B cell (primary cell): ENCODE results near the gene SLC25A5. TPM values are rescaled to one million over a fixed set of nuclear protein-coding genes. Genes with fewer than 3 reads are reported as not detected.
A peak's percentile ranks its signal among the peaks of the same experiment; 100 is the strongest.

Experiments
- ATAC-seq: fragments of 200-7000 bp; cut with Tn5 transposase; one replicate; pipeline ENCODE4 v1.10.0; 2021; ENCODE audit warnings: low read depth, mild to moderate bottlenecking, moderate number of reproducible peaks, moderate library complexity
- CTCF ChIA-PET: fragments of 350-600 bp; sonication (Branson Sonifier 250); formaldehyde crosslinking; loops from one replicate; lab custom pipeline; 2021; ENCODE audit warnings: antibody characterized with exemption, inconsistent platforms; lab: Charles Lee
- POLR2A ChIA-PET: fragments of 350-600 bp; sonication (Branson Sonifier 250); formaldehyde crosslinking; loops from one replicate; lab custom pipeline; 2021; ENCODE audit warnings: antibody characterized with exemption; lab: Charles Lee
- DNase-seq: peaks from one replicate; pipeline ENCODE4 v3.0.0; 2013
- H2AFZ ChIP-seq: 2 replicates; pipeline ENCODE4 v1.6.1; 2012; ENCODE audit warnings: mild to moderate bottlenecking, low read depth, low read length; ENCODE audit not compliant: insufficient read depth, poor library complexity, severe bottlenecking
- H3K27ac ChIP-seq, 2 donors: 1 replicate in 1 of 2; 2 replicates in 1 of 2; pipeline ENCODE4 v1.5.1; 2012 to 2013; ENCODE audit warnings: low read length in 2 of 2, mild to moderate bottlenecking in 2 of 2, moderate library complexity in 1 of 2
- H3K27me3 ChIP-seq, 4 experiments: fragments of 200-600 bp in 1 of 4; sonication (generic) in 1 of 4; replicated peaks in 1 of 4; 1 replicate in 2 of 4; 2 replicates in 2 of 4; pipeline versions ENCODE4 v1.6.1 to v1.7.0; 2013 to 2016; ENCODE audit warnings: low read length in 3 of 4, mild to moderate bottlenecking in 2 of 4, mixed read lengths in 1 of 4, moderate library complexity in 1 of 4; ENCODE audit not compliant: insufficient read depth in 4 of 4, control insufficient read depth in 3 of 4; ENCODE audit errors: control extremely low read depth in 1 of 4
- H3K36me3 ChIP-seq, 2 experiments: replicated peaks in 1 of 2; 1 replicate in 1 of 2; 2 replicates in 1 of 2; pipeline versions ENCODE4 v1.6.1 to v1.7.1; 2013; ENCODE audit warnings: low read length in 1 of 2; ENCODE audit not compliant: insufficient read depth in 2 of 2, control insufficient read depth in 1 of 2; ENCODE audit errors: control extremely low read depth in 1 of 2, extremely low read depth in 1 of 2
- H3K4me1 ChIP-seq, 2 donors: fragments of 200-600 bp in 1 of 2; sonication (generic) in 1 of 2; 1 replicate in 1 of 2; 2 replicates in 1 of 2; pipeline versions ENCODE4 v1.5.1 to v1.6.1; 2013 to 2017; ENCODE audit warnings: low read length in 2 of 2; ENCODE audit not compliant: control insufficient read depth in 2 of 2, insufficient read depth in 2 of 2
- H3K4me2 ChIP-seq: replicated peaks from 2 replicates; pipeline ENCODE3; 2012; ENCODE audit warnings: mild to moderate bottlenecking, low read depth, low read length; ENCODE audit not compliant: poor library complexity, severe bottlenecking
- H3K4me3 ChIP-seq, 5 experiments: fragments of 200-600 bp in 1 of 5; sonication (generic) in 1 of 5; 1 replicate in 3 of 5; 2 replicates in 2 of 5; pipeline versions ENCODE4 v1.5.1 to v1.7.0; 2011 to 2016; ENCODE audit warnings: low read length in 4 of 5, mild to moderate bottlenecking in 4 of 5, low read depth in 2 of 5, control low read depth in 1 of 5, moderate library complexity in 1 of 5; ENCODE audit not compliant: insufficient read depth in 1 of 5; ENCODE audit errors: control extremely low read depth in 1 of 5, extremely low read depth in 1 of 5
- H3K79me2 ChIP-seq: fragments of 200-600 bp; sonication (generic); one replicate; pipeline ENCODE4 v1.6.0; 2016; ENCODE audit warnings: low read length; ENCODE audit not compliant: control insufficient read depth, insufficient read depth
- H3K9ac ChIP-seq: fragments of 200-600 bp; sonication (generic); 2 replicates; pipeline ENCODE4 v1.6.1; 2017; ENCODE audit warnings: mild to moderate bottlenecking, low read length, moderate library complexity
- H3K9me3 ChIP-seq, 3 donors: one replicate each; pipeline versions ENCODE4 v1.6.1 to v1.7.1; 2013; ENCODE audit warnings: low read length in 2 of 3; ENCODE audit not compliant: control insufficient read depth in 2 of 3, insufficient read depth in 1 of 3; ENCODE audit errors: control extremely low read depth in 1 of 3
- H4K20me1 ChIP-seq: 2 replicates; pipeline ENCODE4 v1.6.0; 2012; ENCODE audit warnings: mild to moderate bottlenecking, low read length; ENCODE audit not compliant: insufficient read depth, control insufficient read depth, poor library complexity, severe bottlenecking
- H3K27ac Mint-ChIP-seq: one replicate; pipeline ENCODE4 v1.8.0; 2021; ENCODE audit warnings: mixed read lengths
- H3K27me3 Mint-ChIP-seq: one replicate; pipeline ENCODE4 v1.8.0; 2021; ENCODE audit warnings: mixed read lengths
- H3K4me1 Mint-ChIP-seq: one replicate; pipeline ENCODE4 v1.8.0; 2021; ENCODE audit warnings: mixed read lengths
- H3K4me3 Mint-ChIP-seq: one replicate; pipeline ENCODE4 v1.8.0; 2021; ENCODE audit warnings: mixed read lengths
- H3K9me3 Mint-ChIP-seq: one replicate; pipeline ENCODE4 v1.8.0; 2022; ENCODE audit warnings: mixed read lengths; ENCODE audit not compliant: insufficient read depth
- CTCF ChIP-seq: fragments of 200-600 bp; IDR thresholded peaks from one replicate; pipeline ENCODE4 v1.8.0; 2022; ENCODE audit warnings: antibody characterized with exemption, mild to moderate bottlenecking
- EZH2 ChIP-seq: IDR thresholded peaks from 2 replicates; pipeline ENCODE4 v1.6.1; 2012; ENCODE audit warnings: borderline replicate concordance, low read depth, mild to moderate bottlenecking, moderate library complexity, low read length; ENCODE audit not compliant: insufficient read depth, poor library complexity, severe bottlenecking
- WGBS: methylation state at CpG from one replicate; pipeline ENCODE4 v1.1.5; 2013; ENCODE audit warnings: missing lambda C conversion rate; ENCODE audit not compliant: insufficient coverage; 5-methylcytosine and 5-hydroxymethylcytosine counted together
- intact Hi-C: fragments of 100-400 bp; cut with micrococcal nuclease; formaldehyde crosslinking; loops from one replicate; pipeline ENCODE4 v1.10.0; 2022
- polyA plus RNA-seq: library from polyadenylated mRNA; depleted of rRNA; stranded (reverse); fragments of >200 nt; gene quantifications from 2 replicates; pipeline ENCODE4 v1.2.3, GENCODE V29; 2012
- small RNA-seq: library from RNA; depleted of rRNA; stranded (forward); fragments of <200 nt; gene quantifications from one replicate; pipeline ENCODE3, GENCODE V24; 2012; ENCODE audit warnings: low replicate concordance, low read depth; ENCODE audit not compliant: insufficient read length
- total RNA-seq, 2 donors: library from RNA; stranded (reverse); fragments of 120-200 nt in 1 of 2; gene quantifications; 1 replicate in 1 of 2; 2 replicates in 1 of 2; pipeline versions ENCODE4 v1.2.3 to v1.2.4, GENCODE V29; 2013 to 2022

Gene SLC25A5
- total and polyA plus RNA-seq, 2 donors (not counting 1 experiment from before 2014, with no cell fraction given): 142 to 443 TPM

DNA sequence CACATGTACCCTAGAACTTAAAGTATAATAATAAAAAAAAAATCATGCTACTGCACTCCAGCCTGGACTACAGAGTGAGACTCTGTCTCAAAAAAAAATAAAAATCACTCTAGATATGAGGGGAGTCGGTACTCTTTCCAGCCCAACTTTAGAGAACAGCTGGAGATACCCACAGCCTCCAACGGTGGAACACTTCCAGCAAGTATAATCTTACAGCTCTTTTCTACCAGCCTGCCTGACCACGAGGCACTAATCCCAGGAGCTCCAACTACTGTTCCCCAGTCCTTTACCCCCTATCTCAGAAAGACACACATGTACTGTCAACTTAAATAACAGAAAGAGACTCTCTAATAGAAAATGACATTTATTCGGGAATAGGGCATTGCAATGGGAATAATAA is 50.1 kb downstream of the SLC25A5 start:
- intact Hi-C loops: loop anchor here (10.0 kb wide), 1 partner anchor 54 kb away; the partner anchor contains the start of gene SLC25A5

More for the DNA sequence above, 50.1 kb downstream of the SLC25A5 start:
- Histone ChIP-seq H2AFZ (no peak overlapping the region), H3K36me3 (no peaks in the 10 kb centered on the region), H3K4me3 (no peak overlapping the region), H3K4me1 (peaks cover 0 to 3% of the 10 kb centered on the region in 2 donors), H3K4me2 (no peak overlapping the region), H3K9ac (no peak overlapping the region), H3K79me2 (no peaks in the 10 kb centered on the region), H3K27me3 (no peaks in the 10 kb centered on the region), H4K20me1 (no peaks in the 10 kb centered on the region), H3K9me3 (no peaks in the 10 kb centered on the region), H3K27ac (no peak overlapping the region)
- Mint-ChIP-seq H3K4me3 (no peak overlapping the region), H3K9me3 (no peaks in the 10 kb centered on the region), H3K27me3 (no peaks in the 10 kb centered on the region), H3K4me1 (peaks cover 5% of the 10 kb centered on the region), H3K27ac (no peak overlapping the region)
- 86% methylated on average over 1 of the region's 4 CpGs for WGBS
- DNase-seq (no peak), ATAC-seq (no peak)
- ChIA-PET CTCF (interaction anchor here (0.6 to 4.3 kb wide), 2 partner anchors 212 to 609 kb away, joined by 3 to 44 read pairs; no protein-coding TSS in a partner anchor), POLR2A (no interaction called here)
- TF ChIP-seq CTCF (no peak), EZH2 (no peak)

Small RNAs within 50 kb of the gene (small RNA-seq; reads per million reads assigned to genes)
- gene RNU1-67P (10.4 reads per million, percentile 84 among the genes with 10 or more reads in this experiment), gene RNY3P16 (not detected)

Other genes starting within 250 kb of the SLC25A5 start
- 9.0 and 9.1 TPM in 2 replicates for gene PGRMC1, start 232.2 kb upstream of the SLC25A5 start, total RNA-seq
- 5.4 and 5.6 TPM in 2 replicates for gene PGRMC1, start 232.2 kb upstream of the SLC25A5 start, polyA plus RNA-seq
- 11.1 and 11.2 TPM in 2 replicates for gene SLC25A43, start 69.1 kb upstream of the SLC25A5 start, total RNA-seq
- gene SLC25A43, start 69.1 kb upstream of the SLC25A5 start, polyA plus RNA-seq: 8.5 and 9.1 TPM in 2 replicates
- 24.9 and 27.6 TPM in 2 replicates for gene STEEP1, start 97.0 kb downstream of the SLC25A5 start, total RNA-seq
- gene STEEP1, start 97.0 kb downstream of the SLC25A5 start, polyA plus RNA-seq: 12.0 and 25.4 TPM in 2 replicates
- gene UBE2A, start 106.1 kb downstream of the SLC25A5 start, total RNA-seq: 67.1 and 70.9 TPM in 2 replicates
- 50.3 and 77.4 TPM in 2 replicates for gene UBE2A, start 106.1 kb downstream of the SLC25A5 start, polyA plus RNA-seq
- 16.1 and 16.2 TPM in 2 replicates for gene NKRF, start 138.0 kb downstream of the SLC25A5 start, total RNA-seq
- gene NKRF, start 138.0 kb downstream of the SLC25A5 start, polyA plus RNA-seq: 7.9 and 9.9 TPM in 2 replicates
- 290 and 310 TPM in 2 replicates for gene SEPTIN6, start 224.7 kb downstream of the SLC25A5 start, total RNA-seq
- 166 and 227 TPM in 2 replicates for gene SEPTIN6, start 224.7 kb downstream of the SLC25A5 start, polyA plus RNA-seq